Spleen (tissue), 7 donors: Measurements from ENCODE around the gene GOSR1.
"Not testable (repeated sequence)": the region's sequence is repeated elsewhere in the genome, so short reads cannot be mapped to it uniquely, and the experiment has no call there.

ENCODE experiments used
- POLR2A ChIP-seq, 3 donors: fragments of 450-650 bp; IDR thresholded peaks; one replicate each; pipeline ENCODE4 v1.5.1; 2017; ENCODE audit warnings: antibody characterized with exemption in 3 of 3, mild to moderate bottlenecking in 1 of 3
- POLR2AphosphoS5 ChIP-seq, 3 donors: sonication (generic); formaldehyde crosslinking; IDR thresholded peaks; one replicate each; pipeline ENCODE4 v1.5.1; 2017; ENCODE audit warnings: antibody characterized with exemption in 3 of 3
- TF ChIP-seq, protein P1 (sequence below), 11 experiments: fragments of 200-600 bp in 7 of 11; fragments of 450-650 bp in 4 of 11; sonication (generic) in 4 of 11; IDR thresholded peaks in 8 of 11; conservative IDR thresholded peaks in 3 of 11; 1 replicate in 7 of 11; 2 replicates in 4 of 11; pipeline versions ENCODE4 v1.4.0 to v1.8.0; 2016 to 2021; ENCODE audit warnings: antibody characterized with exemption in 11 of 11, inconsistent platforms in 4 of 11, mild to moderate bottlenecking in 1 of 11
- donor health status: DM: no; HTN: no; CAD: no; lungs with moderate emphysema.
- donor health status: DM: no; HTN: no; CAD: no.
- donor health status: DM: no; HTN: no; CAD: no.

- not testable (repeated sequence) for TF ChIP-seq POLR2A, POLR2AphosphoS5 (IDR thresholded peaks at IDR 0.05)
- TF ChIP-seq, protein P1, sequence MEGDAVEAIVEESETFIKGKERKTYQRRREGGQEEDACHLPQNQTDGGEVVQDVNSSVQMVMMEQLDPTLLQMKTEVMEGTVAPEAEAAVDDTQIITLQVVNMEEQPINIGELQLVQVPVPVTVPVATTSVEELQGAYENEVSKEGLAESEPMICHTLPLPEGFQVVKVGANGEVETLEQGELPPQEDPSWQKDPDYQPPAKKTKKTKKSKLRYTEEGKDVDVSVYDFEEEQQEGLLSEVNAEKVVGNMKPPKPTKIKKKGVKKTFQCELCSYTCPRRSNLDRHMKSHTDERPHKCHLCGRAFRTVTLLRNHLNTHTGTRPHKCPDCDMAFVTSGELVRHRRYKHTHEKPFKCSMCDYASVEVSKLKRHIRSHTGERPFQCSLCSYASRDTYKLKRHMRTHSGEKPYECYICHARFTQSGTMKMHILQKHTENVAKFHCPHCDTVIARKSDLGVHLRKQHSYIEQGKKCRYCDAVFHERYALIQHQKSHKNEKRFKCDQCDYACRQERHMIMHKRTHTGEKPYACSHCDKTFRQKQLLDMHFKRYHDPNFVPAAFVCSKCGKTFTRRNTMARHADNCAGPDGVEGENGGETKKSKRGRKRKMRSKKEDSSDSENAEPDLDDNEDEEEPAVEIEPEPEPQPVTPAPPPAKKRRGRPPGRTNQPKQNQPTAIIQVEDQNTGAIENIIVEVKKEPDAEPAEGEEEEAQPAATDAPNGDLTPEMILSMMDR (IDR thresholded peaks at IDR 0.05 in 8 of 11, conservative IDR thresholded peaks at IDR 0.05 in 3 of 11): not testable (repeated sequence)
Observed at GRCh38 chr17:30560117-30561026, 83.2 kb downstream of the GOSR1 start.
